AG04449 (cell line): Measurements from ENCODE around the gene DMXL1.

Source experiments
- CTCF ChIA-PET: fragments of 350-600 bp; formaldehyde crosslinking; extraction: SDS; loops from one replicate; lab custom pipeline; 2021; ENCODE audit warnings: antibody characterized with exemption; lab: Yijun Ruan, JAX
- POLR2A ChIA-PET: fragments of 400-600, 350-600 bp; formaldehyde crosslinking; extraction: SDS; loops from one replicate; lab custom pipeline; 2020; ENCODE audit warnings: antibody characterized with exemption, inconsistent platforms; lab: Yijun Ruan, JAX
- DNase-seq: peaks from one replicate; pipeline ENCODE4 v3.0.0-alpha.2; 2010; ENCODE audit warnings: low read depth, low spot score
- H3K4me3 ChIP-seq: 2 replicates; pipeline ENCODE4 v1.5.1; 2011; ENCODE audit warnings: low read depth, mild to moderate bottlenecking, control low read depth, low read length
- CTCF ChIP-seq: IDR thresholded peaks from one replicate; pipeline ENCODE4 v1.5.1; 2011; ENCODE audit warnings: mild to moderate bottlenecking, moderate library complexity, low read length, control low read depth, inconsistent platforms; ENCODE audit not compliant: insufficient read depth; ENCODE audit errors: missing control alignments

DMXL1 gene

GRCh38 chr5:119287547-119288111, 216.7 kb downstream of the DMXL1 start:
- TF ChIP-seq CTCF = no peak
- POLR2A ChIA-PET = interaction anchor here (1.6 kb wide), 1 partner anchor 19 kb away, joined by 6 read pairs; no protein-coding TSS in a partner anchor
- DNase-seq = no peak
- H3K4me3 ChIP-seq = no peak overlapping the region
- CTCF ChIA-PET = no interaction called here

- no peak for DNase-seq
- ChIA-PET CTCF (interaction anchor here (1.7 to 2.2 kb wide), 3 partner anchors 14 to 46 kb away, joined by 4 to 5 read pairs (median 5); no protein-coding TSS in a partner anchor), POLR2A (interaction anchor here (1.6 kb wide), 1 partner anchor 20 kb away, joined by 6 read pairs; no protein-coding TSS in a partner anchor)
- no peak for TF ChIP-seq CTCF
- no peak overlapping the region for H3K4me3 ChIP-seq
Measured at GRCh38 chr5:119288379-119289033, 217.6 kb downstream of the DMXL1 start.

GRCh38 chr5:119289438-119290044, 218.7 kb downstream of the DMXL1 start:
- no peak for DNase-seq
- POLR2A ChIA-PET = interaction anchor here (1.8 kb wide), 1 partner anchor 21 kb away, joined by 5 read pairs; no protein-coding TSS in a partner anchor
- no peak overlapping the region for H3K4me3 ChIP-seq
- no peak for TF ChIP-seq CTCF
- CTCF ChIA-PET = interaction anchor here (1.7 to 2.5 kb wide), 6 partner anchors 15 to 301 kb away, joined by 4 to 9 read pairs (median 6); partner anchors contain the start of gene DTWD2

- TF ChIP-seq CTCF = no peak
- DNase-seq = no peak
- ChIA-PET CTCF (interaction anchor here (1.7 to 2.5 kb wide), 6 partner anchors 15 to 302 kb away, joined by 4 to 9 read pairs (median 6); partner anchors contain the start of gene DTWD2), POLR2A (interaction anchor here (1.8 kb wide), 1 partner anchor 22 kb away, joined by 5 read pairs; no protein-coding TSS in a partner anchor)
- H3K4me3 ChIP-seq = no peak overlapping the region
Measured at GRCh38 chr5:119290161-119290569, 219.3 kb downstream of the DMXL1 start.

- DNase-seq = no peak
- CTCF ChIA-PET = interaction anchor here (1.7 to 2.5 kb wide), 5 partner anchors 16 to 302 kb away, joined by 5 to 9 read pairs (median 7); partner anchors contain the start of gene DTWD2
- no peak overlapping the region for H3K4me3 ChIP-seq
- TF ChIP-seq CTCF = no peak
- POLR2A ChIA-PET = interaction anchor here (0.5 to 1.8 kb wide), 2 partner anchors 22 to 43 kb away, joined by 4 to 5 read pairs; no protein-coding TSS in a partner anchor
Measured at GRCh38 chr5:119290607-119291006, 219.7 kb downstream of the DMXL1 start.
